H1 (cell line): ENCODE data around the gene CFHR5. TPM values are rescaled to one million over a fixed set of nuclear protein-coding genes. Genes with fewer than 3 reads are reported as not detected.

ENCODE experiments used
- CTCF ChIA-PET: fragments of 300-600 bp; sonication (Branson Sonifier 250); formaldehyde crosslinking; loops from one replicate; lab custom pipeline; 2021; ENCODE audit not compliant: partially characterized antibody; lab: Charles Lee
- POLR2A ChIA-PET: fragments of 300-600 bp; sonication (Branson Sonifier 250); formaldehyde crosslinking; loops from one replicate; lab custom pipeline; 2021; ENCODE audit warnings: inconsistent platforms; ENCODE audit not compliant: partially characterized antibody; lab: Charles Lee
- DNase-seq, 2 experiments: peaks; one replicate each; pipeline versions ENCODE4 v3.0.0 to v3.0.0-alpha.2; 2010 to 2022; ENCODE audit warnings: low spot score in 2 of 2, low read depth in 1 of 2, mixed read lengths in 1 of 2
- FAIRE-seq: peaks from 2 replicates; lab custom pipeline; 2011; peaks lifted over from hg19 to GRCh38; lab: Jason Lieb, UNC
- H2AFZ ChIP-seq: 2 replicates; pipeline ENCODE4 v1.8.1; 2012; ENCODE audit warnings: low read length, inconsistent platforms
- H2AK5ac ChIP-seq: 2 replicates; pipeline ENCODE4 v1.6.1; 2013; ENCODE audit warnings: low read depth, low read length
- H2BK120ac ChIP-seq: replicated peaks from 2 replicates; pipeline ENCODE3; 2013; ENCODE audit warnings: low read depth, low read length, inconsistent platforms
- H2BK12ac ChIP-seq: 2 replicates; pipeline ENCODE4 v1.6.1; 2013; ENCODE audit warnings: low read depth, low read length
- H2BK15ac ChIP-seq: 2 replicates; pipeline ENCODE4 v1.6.1; 2013; ENCODE audit warnings: low read length
- H2BK20ac ChIP-seq: 2 replicates; pipeline ENCODE4 v1.6.1; 2013; ENCODE audit warnings: low read length
- H2BK5ac ChIP-seq: 2 replicates; pipeline ENCODE4 v1.6.1; 2013; ENCODE audit warnings: low read depth, low read length
- H3K14ac ChIP-seq: 2 replicates; pipeline ENCODE4 v1.6.1; 2013; ENCODE audit warnings: inconsistent platforms; ENCODE audit not compliant: insufficient read length
- H3K18ac ChIP-seq: 2 replicates; pipeline ENCODE4 v1.6.1; 2013; ENCODE audit warnings: low read length; ENCODE audit errors: extremely low read depth
- H3K23ac ChIP-seq: 2 replicates; pipeline ENCODE4 v1.6.1; 2013; ENCODE audit warnings: inconsistent platforms; ENCODE audit not compliant: insufficient read length
- H3K23me2 ChIP-seq: 2 replicates; pipeline ENCODE4 v1.6.1; 2013; ENCODE audit warnings: low read depth, low read length
- H3K27ac ChIP-seq: 2 replicates; pipeline ENCODE4 v1.6.1; 2011; ENCODE audit warnings: low read depth, low read length, inconsistent platforms
- H3K27me3 ChIP-seq, 4 experiments: replicated peaks in 1 of 4; 1 replicate in 1 of 4; 2 replicates in 3 of 4; pipeline versions ENCODE4 v1.6.1 to v1.8.1; 2011 to 2013; ENCODE audit warnings: low read length in 3 of 4, mild to moderate bottlenecking in 3 of 4, inconsistent platforms in 2 of 4, mixed read lengths in 2 of 4, moderate library complexity in 1 of 4; ENCODE audit not compliant: control insufficient read depth in 3 of 4, insufficient read depth in 3 of 4; ENCODE audit errors: extremely low read depth in 1 of 4
- H3K36me3 ChIP-seq, 4 experiments: 2 replicates each; pipeline versions ENCODE4 v1.6.1 to v1.8.1; 2011 to 2013; ENCODE audit warnings: mild to moderate bottlenecking in 4 of 4, low read length in 3 of 4, moderate library complexity in 2 of 4, control low read depth in 1 of 4, inconsistent platforms in 1 of 4; ENCODE audit not compliant: insufficient read depth in 4 of 4, control insufficient read depth in 2 of 4
- H3K4ac ChIP-seq: replicated peaks from 2 replicates; pipeline ENCODE3; 2013; ENCODE audit warnings: low read length, low read depth, mixed read lengths, inconsistent platforms; ENCODE audit not compliant: insufficient read length
- H3K4me1 ChIP-seq, 4 experiments: replicated peaks in 1 of 4; 1 replicate in 1 of 4; 2 replicates in 3 of 4; pipeline versions ENCODE4 v1.6.1 to v1.8.1; 2011 to 2013; ENCODE audit warnings: low read length in 3 of 4, inconsistent platforms in 2 of 4, mixed read lengths in 1 of 4; ENCODE audit not compliant: insufficient read depth in 4 of 4, control insufficient read depth in 3 of 4
- H3K4me2 ChIP-seq, 2 experiments: 2 replicates each; pipeline versions ENCODE4 v1.6.1 to v1.8.1; 2011 to 2013; ENCODE audit warnings: low read depth in 2 of 2, low read length in 2 of 2, control low read depth in 1 of 2, inconsistent platforms in 1 of 2, mild to moderate bottlenecking in 1 of 2; ENCODE audit not compliant: insufficient read depth in 1 of 2
- H3K4me3 ChIP-seq, 4 experiments: fragments of 200-600, 300-600 bp in 1 of 4; sonication (generic), shearing (Covaris generic), sonication (Bioruptor Twin) in 1 of 4; 2 replicates each; pipeline versions ENCODE4 v1.5.1 to v1.8.1; 2011 to 2016; ENCODE audit warnings: low read length in 4 of 4, low read depth in 3 of 4, control low read depth in 2 of 4, inconsistent platforms in 2 of 4, mild to moderate bottlenecking in 2 of 4, mixed read lengths in 1 of 4, moderate library complexity in 1 of 4; ENCODE audit not compliant: insufficient read depth in 2 of 4; ENCODE audit errors: extremely low read depth in 1 of 4
- H3K56ac ChIP-seq: replicated peaks from 2 replicates; pipeline ENCODE3; 2013; ENCODE audit warnings: low read depth, mild to moderate bottlenecking, mixed read lengths, low read length, inconsistent platforms; ENCODE audit not compliant: insufficient read length
- H3K79me1 ChIP-seq: 2 replicates; pipeline ENCODE4 v1.6.1; 2013; ENCODE audit warnings: low read depth, low read length, control low read depth
- H3K79me2 ChIP-seq, 2 experiments: 2 replicates each; pipeline versions ENCODE4 v1.6.1 to v1.8.1; 2012 to 2013; ENCODE audit warnings: low read length in 2 of 2, mild to moderate bottlenecking in 2 of 2, inconsistent platforms in 1 of 2; ENCODE audit not compliant: insufficient read depth in 2 of 2, control insufficient read depth in 1 of 2
- H3K9ac ChIP-seq, 4 experiments: replicated peaks in 1 of 4; 1 replicate in 1 of 4; 2 replicates in 3 of 4; pipeline versions ENCODE4 v1.6.1 to v1.8.1; 2011 to 2013; ENCODE audit warnings: low read depth in 3 of 4, low read length in 3 of 4, control low read depth in 2 of 4, mild to moderate bottlenecking in 2 of 4, moderate library complexity in 2 of 4, inconsistent platforms in 1 of 4; ENCODE audit errors: extremely low read depth in 1 of 4
- H3K9me3 ChIP-seq, 2 experiments: 2 replicates each; pipeline versions ENCODE4 v1.6.1 to v1.8.1; 2012 to 2013; ENCODE audit warnings: mild to moderate bottlenecking in 2 of 2, moderate library complexity in 2 of 2, control low read depth in 1 of 2, inconsistent platforms in 1 of 2, low read depth in 1 of 2, low read length in 1 of 2, mixed read lengths in 1 of 2; ENCODE audit not compliant: insufficient read depth in 2 of 2
- H4K20me1 ChIP-seq, 2 experiments: replicated peaks in 1 of 2; 2 replicates each; pipeline versions ENCODE3 to v1.8.1; 2011 to 2013; ENCODE audit warnings: inconsistent platforms in 2 of 2, low read length in 2 of 2, mild to moderate bottlenecking in 1 of 2; ENCODE audit not compliant: insufficient read depth in 2 of 2, control insufficient read depth in 1 of 2
- H4K5ac ChIP-seq: 2 replicates; pipeline ENCODE4 v1.6.1; 2013; ENCODE audit warnings: low read length, low read depth, mixed read lengths, inconsistent platforms; ENCODE audit not compliant: insufficient read length
- H4K8ac ChIP-seq: 2 replicates; pipeline ENCODE4 v1.8.0; 2013; ENCODE audit warnings: mild to moderate bottlenecking, moderate library complexity, low read length, inconsistent platforms; ENCODE audit not compliant: insufficient read depth; ENCODE audit errors: extremely low read depth
- H4K91ac ChIP-seq: replicated peaks from 2 replicates; pipeline ENCODE3; 2013; ENCODE audit warnings: low read length, mixed read lengths, inconsistent platforms; ENCODE audit not compliant: insufficient read length
- CBX5 ChIP-seq: fragments of 300-800, 300-1000 bp; sonication (generic); IDR thresholded peaks from 2 replicates; pipeline ENCODE4 v1.7.1; 2016; ENCODE audit warnings: antibody characterized with exemption, low read length, low read depth
- CHD2 ChIP-seq: IDR thresholded peaks from 2 replicates; pipeline ENCODE4 v1.6.1; 2012; ENCODE audit warnings: low read length, improper control_type of control experiment
- HDAC6 ChIP-seq: IDR thresholded peaks from one replicate; pipeline ENCODE4 v1.7.1; 2012; ENCODE audit warnings: low read depth, mild to moderate bottlenecking, inconsistent platforms, low read length, moderate library complexity
- JUND ChIP-seq: IDR thresholded peaks from 2 replicates; pipeline ENCODE4 v1.6.1; 2011; ENCODE audit warnings: mild to moderate bottlenecking, improper control_type of control experiment, low read length
- MAFK ChIP-seq: IDR thresholded peaks from 2 replicates; pipeline ENCODE4 v1.6.1; 2012; ENCODE audit warnings: low read depth, mild to moderate bottlenecking, improper control_type of control experiment, low read length
- SIRT6 ChIP-seq: IDR thresholded peaks from one replicate; pipeline ENCODE4 v1.7.1; 2012; ENCODE audit warnings: low read length, inconsistent platforms
- SP2 ChIP-seq: IDR thresholded peaks from 2 replicates; pipeline ENCODE4 v1.6.1; 2012; ENCODE audit warnings: mild to moderate bottlenecking, low read length, inconsistent platforms
- SP4 ChIP-seq: IDR thresholded peaks from 2 replicates; pipeline ENCODE4 v1.6.1; 2012; ENCODE audit warnings: low read length, inconsistent platforms
- SRF ChIP-seq: IDR thresholded peaks from 2 replicates; pipeline ENCODE4 v1.6.1; 2011; ENCODE audit warnings: mild to moderate bottlenecking, low read depth, low read length, moderate library complexity
- SUZ12 ChIP-seq: fragments of 200-600 bp; sonication (generic); IDR thresholded peaks from 2 replicates; pipeline ENCODE4 v1.6.1; 2012; ENCODE audit warnings: mild to moderate bottlenecking, inconsistent platforms, low read length, moderate library complexity, mixed read lengths
- polyA plus RNA-seq, 7 experiments: library from polyadenylated mRNA; depleted of rRNA in 3 of 7; stranded (reverse) in 5 of 7; unstranded in 2 of 7; fragments of >200 nt in 5 of 7; fragments of 200-250 nt in 2 of 7; gene quantifications; 1 replicate in 5 of 7; 2 replicates in 1 of 7; 4 replicates in 1 of 7; pipeline versions ENCODE4 v1.2.1 to v1.2.3, GENCODE V29; 2011 to 2013; ENCODE audit warnings: missing spikeins in 2 of 7, mixed read lengths in 2 of 7
- total RNA-seq: library from RNA; stranded (reverse); fragmentation: NEBNext Ultra II Directional; extraction: Animal tissue kit (Norgen Biotek cat#: 25700); gene quantifications from 2 replicates; pipeline ENCODE4 v1.2.1, GENCODE V29; 2021
- TF ChIP-seq, protein P1 (sequence below): IDR thresholded peaks from 2 replicates; pipeline ENCODE4 v1.6.1; 2011; ENCODE audit warnings: low read depth, mild to moderate bottlenecking, low read length; ENCODE audit not compliant: insufficient read depth
- TF ChIP-seq, protein P2 (sequence below): IDR thresholded peaks from 2 replicates; pipeline ENCODE4 v1.6.1; 2012; ENCODE audit warnings: inconsistent platforms
- TF ChIP-seq, protein P3 (sequence below), 3 experiments: IDR thresholded peaks; 1 replicate in 2 of 3; 2 replicates in 1 of 3; pipeline versions ENCODE4 v1.5.1 to v1.6.1; 2011; ENCODE audit warnings: low read length in 3 of 3, mild to moderate bottlenecking in 3 of 3, inconsistent platforms in 2 of 3, low read depth in 1 of 3, moderate library complexity in 1 of 3; ENCODE audit not compliant: insufficient read depth in 1 of 3; ENCODE audit errors: control extremely low read depth in 1 of 3

The CFHR5 gene
- total and polyA plus RNA-seq, 2 of the 8 experiments (the other 6 are each of a cell fraction or from before 2014, with no cell fraction given): not detected

DNA sequence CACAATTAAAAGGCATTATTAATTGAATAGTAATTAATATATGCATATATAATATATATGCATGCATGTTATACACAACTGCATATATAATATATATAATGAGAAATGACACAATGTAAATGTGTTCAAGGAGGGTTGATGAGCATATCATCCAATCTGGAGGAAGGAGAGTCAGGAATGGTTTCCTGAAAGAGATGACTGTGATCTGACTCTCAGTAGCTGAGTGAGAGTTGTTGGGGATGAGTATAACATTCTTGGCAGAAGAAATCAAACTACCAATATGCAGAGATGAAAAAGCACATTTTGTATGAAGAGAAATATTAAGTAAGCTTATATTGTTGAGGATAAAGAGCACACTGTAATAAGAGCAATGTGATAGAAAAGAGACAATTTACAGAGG lies 52.4 kb downstream of the CFHR5 start:
- no peak overlapping the region for H3K4me3 ChIP-seq
- H2BK5ac ChIP-seq: no peak overlapping the region
- H4K20me1 ChIP-seq: no peaks in the 10 kb centered on the region
- no peak overlapping the region for H2BK20ac ChIP-seq
- no peaks in the 10 kb centered on the region for H3K23me2 ChIP-seq
- H2AFZ ChIP-seq: no peak overlapping the region
- H3K56ac ChIP-seq: no peak overlapping the region
- no peak overlapping the region for H2AK5ac ChIP-seq
- no peak overlapping the region for H3K18ac ChIP-seq
- FAIRE-seq: no peak
- no peak for DNase-seq
- no peak overlapping the region for H4K91ac ChIP-seq
- H2BK120ac ChIP-seq: no peak overlapping the region
- no peak overlapping the region for H4K5ac ChIP-seq
- H3K9me3 ChIP-seq: no peaks in the 10 kb centered on the region
- H3K14ac ChIP-seq: no peak overlapping the region
- H3K23ac ChIP-seq: no peak overlapping the region
- ChIA-PET CTCF (interaction anchor here (1.3 kb wide), 1 partner anchor 9 kb away, joined by 3 read pairs; no protein-coding TSS in a partner anchor), POLR2A (no interaction called here)
- H3K4ac ChIP-seq: no peak overlapping the region
- no peak overlapping the region for H3K4me2 ChIP-seq
- no peak overlapping the region for H3K27ac ChIP-seq
- no peaks in the 10 kb centered on the region for H3K79me2 ChIP-seq
- H2BK12ac ChIP-seq: no peak overlapping the region
- H3K79me1 ChIP-seq: no peaks in the 10 kb centered on the region
- H4K8ac ChIP-seq: no peak overlapping the region
- H3K4me1 ChIP-seq: no peaks in the 10 kb centered on the region
- H3K27me3 ChIP-seq: no peaks in the 10 kb centered on the region
- H3K36me3 ChIP-seq: no peaks in the 10 kb centered on the region
- no peak overlapping the region for H3K9ac ChIP-seq
- no peak overlapping the region for H2BK15ac ChIP-seq
- no peak for TF ChIP-seq CBX5
- no peak for TF ChIP-seq SUZ12
- TF ChIP-seq CHD2: no peak
- TF ChIP-seq JUND: no peak
- TF ChIP-seq MAFK: no peak
- TF ChIP-seq HDAC6: no peak
- TF ChIP-seq, protein P1, sequence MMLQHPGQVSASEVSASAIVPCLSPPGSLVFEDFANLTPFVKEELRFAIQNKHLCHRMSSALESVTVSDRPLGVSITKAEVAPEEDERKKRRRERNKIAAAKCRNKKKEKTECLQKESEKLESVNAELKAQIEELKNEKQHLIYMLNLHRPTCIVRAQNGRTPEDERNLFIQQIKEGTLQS: no peak
- TF ChIP-seq, protein P2, sequence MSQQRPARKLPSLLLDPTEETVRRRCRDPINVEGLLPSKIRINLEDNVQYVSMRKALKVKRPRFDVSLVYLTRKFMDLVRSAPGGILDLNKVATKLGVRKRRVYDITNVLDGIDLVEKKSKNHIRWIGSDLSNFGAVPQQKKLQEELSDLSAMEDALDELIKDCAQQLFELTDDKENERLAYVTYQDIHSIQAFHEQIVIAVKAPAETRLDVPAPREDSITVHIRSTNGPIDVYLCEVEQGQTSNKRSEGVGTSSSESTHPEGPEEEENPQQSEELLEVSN: no peak
- no peak for TF ChIP-seq SP2
- TF ChIP-seq SP4: no peak
- TF ChIP-seq, protein P3, sequence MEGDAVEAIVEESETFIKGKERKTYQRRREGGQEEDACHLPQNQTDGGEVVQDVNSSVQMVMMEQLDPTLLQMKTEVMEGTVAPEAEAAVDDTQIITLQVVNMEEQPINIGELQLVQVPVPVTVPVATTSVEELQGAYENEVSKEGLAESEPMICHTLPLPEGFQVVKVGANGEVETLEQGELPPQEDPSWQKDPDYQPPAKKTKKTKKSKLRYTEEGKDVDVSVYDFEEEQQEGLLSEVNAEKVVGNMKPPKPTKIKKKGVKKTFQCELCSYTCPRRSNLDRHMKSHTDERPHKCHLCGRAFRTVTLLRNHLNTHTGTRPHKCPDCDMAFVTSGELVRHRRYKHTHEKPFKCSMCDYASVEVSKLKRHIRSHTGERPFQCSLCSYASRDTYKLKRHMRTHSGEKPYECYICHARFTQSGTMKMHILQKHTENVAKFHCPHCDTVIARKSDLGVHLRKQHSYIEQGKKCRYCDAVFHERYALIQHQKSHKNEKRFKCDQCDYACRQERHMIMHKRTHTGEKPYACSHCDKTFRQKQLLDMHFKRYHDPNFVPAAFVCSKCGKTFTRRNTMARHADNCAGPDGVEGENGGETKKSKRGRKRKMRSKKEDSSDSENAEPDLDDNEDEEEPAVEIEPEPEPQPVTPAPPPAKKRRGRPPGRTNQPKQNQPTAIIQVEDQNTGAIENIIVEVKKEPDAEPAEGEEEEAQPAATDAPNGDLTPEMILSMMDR (IDR thresholded peaks at IDR 0.05; ENCODE audit: control extremely low read depth in 1 of 3, insufficient read depth in 1 of 3, low read depth in 1 of 3, low read length in 3 of 3): no peak
- no peak for TF ChIP-seq SRF
- TF ChIP-seq SIRT6: no peak
